Caco-2 (cell line): ENCODE results near the gene LYRM2. TPM values are rescaled to one million over a fixed set of nuclear protein-coding genes. Genes with fewer than 3 reads are reported as not detected.

ENCODE experiments used
- BruUV-seq: library from RNA; stranded (reverse); fragments of 400-500 nt; replicated peaks from 2 replicates; lab custom pipeline; 2021; lab: Mats Ljungman, UMichigan
- CTCF ChIA-PET: fragments of 300-600 bp; sonication (Branson Sonifier 250); formaldehyde crosslinking; loops from one replicate; lab custom pipeline; 2022; ENCODE audit warnings: antibody characterized with exemption; lab: Charles Lee
- POLR2A ChIA-PET: fragments of 300-600 bp; sonication (Branson Sonifier 250); formaldehyde crosslinking; loops from one replicate; lab custom pipeline; 2022; ENCODE audit warnings: antibody characterized with exemption; lab: Charles Lee
- DNase-seq, 2 experiments: peaks; one replicate each; pipeline versions ENCODE4 v3.0.0 to v3.0.0-alpha.2; 2020 to 2022
- H3K27me3 ChIP-seq: replicated peaks from 2 replicates; pipeline ENCODE4 v1.6.0; 2011; ENCODE audit warnings: low read length; ENCODE audit not compliant: control insufficient read depth, insufficient read depth
- H3K36me3 ChIP-seq: 2 replicates; pipeline ENCODE4 v1.5.1; 2011; ENCODE audit warnings: low read length; ENCODE audit not compliant: control insufficient read depth, insufficient read depth
- H3K4me1 ChIP-seq: fragments of 250-450 bp; sonication (Bioruptor Pico); 2 replicates; pipeline ENCODE4 v1.5.1; 2020; ENCODE audit warnings: mild to moderate bottlenecking
- H3K4me3 ChIP-seq: 2 replicates; pipeline ENCODE4 v1.5.1; 2011; ENCODE audit warnings: low read depth, mild to moderate bottlenecking, control low read depth, low read length
- H3K9me3 ChIP-seq: fragments of 250-450 bp; sonication (Bioruptor Pico); 2 replicates; pipeline ENCODE4 v1.5.1; 2020; ENCODE audit warnings: mild to moderate bottlenecking, moderate library complexity
- H3K27ac Mint-ChIP-seq: one replicate; pipeline ENCODE4 v1.8.0; 2022; ENCODE audit warnings: mixed read lengths; ENCODE audit not compliant: unreplicated experiment
- H3K27me3 Mint-ChIP-seq: one replicate; pipeline ENCODE4 v1.8.0; 2022; ENCODE audit warnings: mixed read lengths; ENCODE audit not compliant: insufficient read depth, unreplicated experiment
- H3K36me3 Mint-ChIP-seq: one replicate; pipeline ENCODE4 v1.8.0; 2022; ENCODE audit warnings: mild to moderate bottlenecking, mixed read lengths; ENCODE audit not compliant: insufficient read depth, unreplicated experiment
- H3K4me1 Mint-ChIP-seq: one replicate; pipeline ENCODE4 v1.8.0; 2022; ENCODE audit warnings: low read depth, mixed read lengths; ENCODE audit not compliant: unreplicated experiment
- H3K4me3 Mint-ChIP-seq: one replicate; pipeline ENCODE4 v1.8.0; 2022; ENCODE audit warnings: mild to moderate bottlenecking, moderate library complexity, mixed read lengths; ENCODE audit not compliant: unreplicated experiment
- H3K9me3 Mint-ChIP-seq: one replicate; pipeline ENCODE4 v1.8.0; 2022; ENCODE audit warnings: mixed read lengths; ENCODE audit not compliant: unreplicated experiment
- CTCF ChIP-seq, 2 experiments: fragments of 200-600 bp in 1 of 2; IDR thresholded peaks; 1 replicate in 1 of 2; 2 replicates in 1 of 2; pipeline versions ENCODE4 v1.5.1 to v1.8.0; 2011 to 2022; ENCODE audit warnings: antibody characterized with exemption in 1 of 2, control low read depth in 1 of 2, inconsistent platforms in 1 of 2, low read depth in 1 of 2, low read length in 1 of 2, mild to moderate bottlenecking in 1 of 2, moderate library complexity in 1 of 2; ENCODE audit not compliant: insufficient read depth in 1 of 2, severe bottlenecking in 1 of 2, unreplicated experiment in 1 of 2
- intact Hi-C: fragments of 100-400 bp; cut with micrococcal nuclease; formaldehyde crosslinking; loops from one replicate; pipeline ENCODE4 v1.10.0; 2022; ENCODE audit not compliant: unreplicated experiment
- total RNA-seq: library from RNA; stranded (reverse); gene quantifications from 2 replicates; pipeline ENCODE4 v1.2.3, GENCODE V29; 2022

The LYRM2 gene
- total RNA-seq, 1 experiment from 2014 or later = 40.9 TPM

- no peak for TF ChIP-seq CTCF (IDR thresholded peaks at IDR 0.05; ENCODE audit: insufficient read depth in 1 of 2, low read depth in 1 of 2, low read length in 1 of 2, severe bottlenecking in 1 of 2, unreplicated experiment in 1 of 2)
- H3K36me3 ChIP-seq = no peaks in the 10 kb centered on the region
- POLR2A ChIA-PET = no interaction called here
- H3K4me3 ChIP-seq = no peak overlapping the region
- CTCF ChIA-PET = no interaction called here
- intact Hi-C loops = no loop called here
- no peaks in the 10 kb centered on the region for H3K27me3 Mint-ChIP-seq
- no peaks in the 10 kb centered on the region for H3K9me3 ChIP-seq
- BruUV-seq = no TSS peak
- H3K27me3 ChIP-seq = no peaks in the 10 kb centered on the region
- no peaks in the 10 kb centered on the region for H3K9me3 Mint-ChIP-seq
- H3K36me3 Mint-ChIP-seq = no peaks in the 10 kb centered on the region
- no peaks in the 10 kb centered on the region for H3K4me1 Mint-ChIP-seq
- H3K4me1 ChIP-seq = no peaks in the 10 kb centered on the region
- no peak overlapping the region for H3K4me3 Mint-ChIP-seq
- DNase-seq = no peak
- no peak overlapping the region for H3K27ac Mint-ChIP-seq
Measured at GRCh38 chr6:89591745-89592144, 46.8 kb downstream of the LYRM2 start.

DNA sequence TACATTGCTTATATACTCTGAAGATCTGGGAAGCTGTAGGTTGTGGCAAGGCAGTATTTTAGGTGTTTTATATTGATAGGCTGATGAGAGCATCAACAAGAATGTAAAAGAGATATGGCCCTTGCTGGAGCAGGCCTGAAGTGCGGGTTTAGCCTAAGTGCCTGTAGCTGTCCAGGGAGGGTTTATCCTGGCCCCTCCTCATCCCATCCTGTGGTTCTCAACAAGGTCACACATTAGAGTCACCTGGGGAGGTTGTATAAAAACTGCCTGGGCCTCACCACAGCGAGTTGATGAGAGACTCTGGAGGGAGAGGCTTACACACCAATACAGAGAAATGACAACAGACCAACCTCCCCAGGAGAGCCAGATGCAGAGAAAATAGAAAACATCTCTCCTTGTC lies 48.4 kb downstream of the LYRM2 start:
- no peak overlapping the region for H3K4me3 ChIP-seq
- H3K9me3 ChIP-seq = no peaks in the 10 kb centered on the region
- Mint-ChIP-seq H3K27ac (no peak overlapping the region), H3K4me1 (no peaks in the 10 kb centered on the region), H3K27me3 (no peaks in the 10 kb centered on the region), H3K9me3 (no peaks in the 10 kb centered on the region), H3K4me3 (no peak overlapping the region), H3K36me3 (no peaks in the 10 kb centered on the region)
- BruUV-seq = no TSS peak
- ChIA-PET POLR2A (interaction anchor here (0.5 kb wide), 1 partner anchor 163 kb away, joined by 3 read pairs; no protein-coding TSS in a partner anchor), CTCF (no interaction called here)
- intact Hi-C loops = no loop called here
- H3K36me3 ChIP-seq = no peaks in the 10 kb centered on the region
- H3K4me1 ChIP-seq = no peaks in the 10 kb centered on the region
- DNase-seq = no peak
- no peaks in the 10 kb centered on the region for H3K27me3 ChIP-seq
- TF ChIP-seq CTCF (IDR thresholded peaks at IDR 0.05; ENCODE audit: insufficient read depth in 1 of 2, low read depth in 1 of 2, low read length in 1 of 2, severe bottlenecking in 1 of 2, unreplicated experiment in 1 of 2) = no peak

DNA sequence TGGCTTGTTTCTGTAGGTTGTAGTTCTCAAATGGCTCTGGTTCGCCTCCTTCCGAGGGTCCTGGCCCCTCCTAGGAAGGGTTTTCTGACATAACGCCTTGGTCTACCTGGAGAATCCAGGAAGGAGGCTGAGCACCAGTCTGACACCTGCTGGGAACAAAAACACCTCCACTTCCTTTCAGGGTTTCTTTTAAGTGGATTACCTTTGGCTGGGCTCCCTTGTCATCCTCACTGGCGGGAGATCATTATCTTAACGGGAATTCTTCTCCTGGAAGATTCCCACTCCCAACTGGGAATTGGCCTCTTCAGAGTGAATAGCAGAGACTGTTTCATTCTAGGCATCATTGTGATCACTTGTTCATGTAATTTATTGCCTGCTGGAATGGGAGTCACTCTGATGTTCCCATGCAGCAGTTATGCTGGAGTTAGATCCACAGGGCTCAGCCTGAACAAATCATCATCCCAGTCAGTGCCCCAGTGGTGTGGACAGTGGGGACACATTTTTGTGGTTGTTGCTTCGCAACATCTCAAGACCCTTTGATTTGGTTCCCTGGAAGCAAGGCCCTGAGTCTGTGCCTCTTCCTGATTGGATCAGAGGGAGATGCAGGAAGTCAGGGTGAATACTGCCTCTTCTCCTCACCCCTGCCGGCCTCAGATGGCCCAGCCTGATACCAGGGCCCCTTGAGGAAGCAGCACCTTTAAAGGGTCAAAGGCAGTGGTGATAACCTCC lies 49.1 kb downstream of the LYRM2 start:
- no TSS peak for BruUV-seq
- H3K27ac Mint-ChIP-seq = no peak overlapping the region

More for the DNA sequence above, 49.1 kb downstream of the LYRM2 start:
- H3K9me3 Mint-ChIP-seq = no peaks in the 10 kb centered on the region
- no peaks in the 10 kb centered on the region for H3K36me3 Mint-ChIP-seq
- H3K4me1 Mint-ChIP-seq = no peaks in the 10 kb centered on the region
- no peaks in the 10 kb centered on the region for H3K36me3 ChIP-seq
- H3K27me3 Mint-ChIP-seq = no peaks in the 10 kb centered on the region
- no peaks in the 10 kb centered on the region for H3K4me1 ChIP-seq
- ChIA-PET POLR2A (interaction anchor here (0.5 kb wide), 1 partner anchor 163 kb away, joined by 3 read pairs; no protein-coding TSS in a partner anchor), CTCF (no interaction called here)
- no peak overlapping the region for H3K4me3 ChIP-seq
- intact Hi-C loops = no loop called here
- no peak for DNase-seq
- no peak for TF ChIP-seq CTCF (IDR thresholded peaks at IDR 0.05; ENCODE audit: insufficient read depth in 1 of 2, low read depth in 1 of 2, low read length in 1 of 2, severe bottlenecking in 1 of 2, unreplicated experiment in 1 of 2)
- H3K9me3 ChIP-seq = no peaks in the 10 kb centered on the region
- no peaks in the 10 kb centered on the region for H3K27me3 ChIP-seq
- no peak overlapping the region for H3K4me3 Mint-ChIP-seq
